Measurements from ENCODE around the gene NCKAP5.

NCKAP5 gene

GRCh38 chr2:132859590-132859989 lies 708.7 kb downstream of the NCKAP5 start:
- Histone ChIP-seq H3K27me3 (replicated peaks; ENCODE audit: control insufficient read depth, insufficient read depth, low read length) (no peaks in the 10 kb centered on the region), H3K36me3 (ENCODE audit: control insufficient read depth, insufficient read depth, low read length) (no peaks in the 10 kb centered on the region), H3K4me3 (replicated peaks; ENCODE audit: low read depth, low read length) (no peak overlapping the region)
- no peak for TF ChIP-seq CTCF (IDR thresholded peaks at IDR 0.05; ENCODE audit: insufficient read depth, low read length, poor library complexity, severe bottlenecking)
- DNase-seq (ENCODE audit: extremely low read depth, insufficient read length), result no peak

- Histone ChIP-seq H3K27me3 (replicated peaks; ENCODE audit: control insufficient read depth, insufficient read depth, low read length) (no peaks in the 10 kb centered on the region), H3K4me3 (replicated peaks; ENCODE audit: low read depth, low read length) (no peak overlapping the region), H3K36me3 (ENCODE audit: control insufficient read depth, insufficient read depth, low read length) (no peaks in the 10 kb centered on the region)
- no peak for DNase-seq (ENCODE audit: extremely low read depth, insufficient read length)
- TF ChIP-seq CTCF (IDR thresholded peaks at IDR 0.05; ENCODE audit: insufficient read depth, low read length, poor library complexity, severe bottlenecking), result no peak
These were observed 710.9 kb downstream of the NCKAP5 start for GRCh38 chr2:132857319-132857718.

- DNase-seq (ENCODE audit: extremely low read depth, insufficient read length), result no peak
- H3K4me3 ChIP-seq (replicated peaks; ENCODE audit: low read depth, low read length), result no peak overlapping the region
- H3K27me3 ChIP-seq (replicated peaks; ENCODE audit: control insufficient read depth, insufficient read depth, low read length), result no peaks in the 10 kb centered on the region
- TF ChIP-seq CTCF (IDR thresholded peaks at IDR 0.05; ENCODE audit: insufficient read depth, low read length, poor library complexity, severe bottlenecking), result no peak
- no peaks in the 10 kb centered on the region for H3K36me3 ChIP-seq (ENCODE audit: control insufficient read depth, insufficient read depth, low read length)
These were observed 717.6 kb downstream of the NCKAP5 start for GRCh38 chr2:132850688-132851087.

- Histone ChIP-seq H3K27me3 (replicated peaks; ENCODE audit: control insufficient read depth, insufficient read depth, low read length) (no peaks in the 10 kb centered on the region), H3K36me3 (ENCODE audit: control insufficient read depth, insufficient read depth, low read length) (no peaks in the 10 kb centered on the region), H3K4me3 (replicated peaks; ENCODE audit: low read depth, low read length) (no peak overlapping the region)
- no peak for TF ChIP-seq CTCF (IDR thresholded peaks at IDR 0.05; ENCODE audit: insufficient read depth, low read length, poor library complexity, severe bottlenecking)
- no peak for DNase-seq (ENCODE audit: extremely low read depth, insufficient read length)
These were observed 719.1 kb downstream of the NCKAP5 start for GRCh38 chr2:132849118-132849517.

GRCh38 chr2:132845339-132845738 lies 722.9 kb downstream of the NCKAP5 start:
- no peak overlapping the region for H3K4me3 ChIP-seq (replicated peaks; ENCODE audit: low read depth, low read length)
- TF ChIP-seq CTCF (IDR thresholded peaks at IDR 0.05; ENCODE audit: insufficient read depth, low read length, poor library complexity, severe bottlenecking), result no peak

GRCh38 chr2:132844585-132844984 lies 723.7 kb downstream of the NCKAP5 start:
- no peak for TF ChIP-seq CTCF (IDR thresholded peaks at IDR 0.05; ENCODE audit: insufficient read depth, low read length, poor library complexity, severe bottlenecking)
- Histone ChIP-seq H3K36me3 (ENCODE audit: control insufficient read depth, insufficient read depth, low read length) (no peaks in the 10 kb centered on the region), H3K27me3 (replicated peaks; ENCODE audit: control insufficient read depth, insufficient read depth, low read length) (no peaks in the 10 kb centered on the region), H3K4me3 (replicated peaks; ENCODE audit: low read depth, low read length) (no peak overlapping the region)
- DNase-seq (ENCODE audit: extremely low read depth, insufficient read length), result no peak

More at GRCh38 chr2:132845339-132845738, 722.9 kb downstream of the NCKAP5 start:
- no peak for DNase-seq (ENCODE audit: extremely low read depth, insufficient read length)
- no peaks in the 10 kb centered on the region for H3K36me3 ChIP-seq (ENCODE audit: control insufficient read depth, insufficient read depth, low read length)
- no peaks in the 10 kb centered on the region for H3K27me3 ChIP-seq (replicated peaks; ENCODE audit: control insufficient read depth, insufficient read depth, low read length)

Measured in GM06990 (cell line).